ENCODE results near the gene EEPD1.

EEPD1 gene

GRCh38 chr7:36284456-36285090 is 131.5 kb downstream of the EEPD1 start:
- H3K27ac ChIP-seq = no peak overlapping the region
- TF ChIP-seq CTCF (conservative IDR thresholded peaks at IDR 0.05) = no peak

- H3K27ac ChIP-seq = no peak overlapping the region
- no peak for TF ChIP-seq CTCF (conservative IDR thresholded peaks at IDR 0.05)
Observed at GRCh38 chr7:36285276-36285675, 132.2 kb downstream of the EEPD1 start.

DNA sequence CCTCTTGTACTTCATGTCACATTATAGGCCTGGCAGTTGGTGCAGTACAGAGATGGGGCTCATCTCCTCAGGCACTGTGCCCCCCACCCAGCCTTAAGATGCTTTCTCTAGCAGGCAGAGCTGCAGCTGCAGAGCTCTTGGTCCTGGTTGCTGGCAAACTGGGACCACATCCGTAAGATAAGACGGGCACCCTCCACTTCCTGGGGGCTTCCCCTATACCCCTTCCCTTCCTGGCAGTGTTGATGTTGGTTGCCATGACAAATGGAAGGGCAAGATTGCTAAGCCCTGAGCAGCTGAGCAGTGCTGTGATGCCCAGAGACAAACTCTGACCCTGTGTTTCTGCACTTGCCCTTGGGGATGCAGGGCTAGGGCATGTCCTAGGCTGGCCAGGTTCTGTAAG is 133.2 kb downstream of the EEPD1 start:
- no peak for TF ChIP-seq CTCF (conservative IDR thresholded peaks at IDR 0.05)
- peak overlapping the region; percentile 76 for H3K27ac ChIP-seq

- no peak for TF ChIP-seq CTCF (conservative IDR thresholded peaks at IDR 0.05)
- peak overlapping the region; percentile 76 for H3K27ac ChIP-seq
Observed at GRCh38 chr7:36286688-36287087, 133.6 kb downstream of the EEPD1 start.

GRCh38 chr7:36287371-36288241 is 134.6 kb downstream of the EEPD1 start:
- peak overlapping the region; percentile 76 for H3K27ac ChIP-seq
- TF ChIP-seq CTCF (conservative IDR thresholded peaks at IDR 0.05) = no peak

DNA sequence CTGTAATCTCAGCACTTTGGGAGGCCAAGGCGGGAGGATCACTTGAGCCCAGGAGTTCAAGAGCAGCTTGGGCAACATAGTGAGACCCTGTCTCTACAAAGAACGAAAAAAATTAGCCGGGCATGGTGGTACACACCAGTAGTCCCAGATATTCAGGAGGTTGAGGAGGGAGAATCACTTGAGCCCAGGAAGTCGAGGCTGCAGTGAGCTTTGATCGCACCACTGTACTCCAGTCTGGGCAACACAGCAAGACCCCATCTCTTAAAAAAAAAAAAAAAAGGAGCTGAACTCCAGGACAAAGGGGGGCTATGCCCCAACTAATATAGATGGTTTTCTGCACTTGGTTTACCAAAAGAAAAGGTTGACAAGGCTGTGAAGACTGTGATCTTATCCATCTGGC is 135.4 kb downstream of the EEPD1 start:
- no peak for TF ChIP-seq CTCF (conservative IDR thresholded peaks at IDR 0.05)
- H3K27ac ChIP-seq = peak overlapping the region; percentile 76; the same call in 1 of the 2 replicates

DNA sequence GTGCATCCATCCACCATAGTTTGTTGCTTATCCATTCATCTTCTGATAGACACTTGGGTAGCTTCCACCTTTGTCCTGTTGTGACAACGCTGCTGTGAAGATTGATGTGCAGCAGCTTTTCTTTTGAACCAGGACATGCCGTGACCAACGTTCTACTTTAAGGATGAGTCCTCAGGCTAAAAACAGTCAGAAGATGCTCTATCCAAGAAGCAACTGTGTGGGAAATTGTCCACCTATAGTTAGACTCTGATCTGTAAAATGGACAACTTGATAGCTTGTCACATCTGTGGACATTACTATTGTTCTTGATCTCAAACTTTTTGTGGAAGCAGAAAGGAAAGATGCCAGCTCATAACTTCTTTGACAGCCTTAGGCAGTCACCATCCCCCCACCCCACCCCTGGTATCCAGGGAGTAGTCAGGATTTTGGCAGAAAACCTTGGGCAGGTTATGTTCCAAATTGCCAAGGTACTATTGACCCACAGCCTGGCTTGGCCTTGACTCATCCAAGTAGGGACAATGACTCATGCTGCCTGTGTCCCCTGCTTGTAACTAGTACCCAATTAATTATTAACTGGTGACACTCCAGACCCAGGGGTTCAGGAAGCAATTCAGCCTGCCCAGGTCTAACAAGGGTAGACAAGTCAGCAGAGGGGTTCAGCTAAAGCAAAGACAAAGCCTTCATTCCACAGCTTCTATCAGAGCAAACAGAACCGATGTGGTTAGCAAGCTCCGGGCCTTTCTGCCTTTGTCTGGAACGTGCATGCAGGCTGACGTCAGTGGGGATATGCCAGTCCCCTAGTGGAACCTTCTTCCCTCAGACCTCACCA is 137.0 kb downstream of the EEPD1 start:
- H3K27ac ChIP-seq = no peak overlapping the region
- no peak for TF ChIP-seq CTCF (conservative IDR thresholded peaks at IDR 0.05)

Measured in VCaP (cell line).